HG02610 (cell line): ENCODE results near the gene SENP5.
"Not testable (repeated sequence)": the region's sequence is repeated elsewhere in the genome, so short reads cannot be mapped to it uniquely, and the experiment has no call there.

Source experiments
- ATAC-seq: cut with Tn5 transposase; IDR thresholded peaks from one replicate; pipeline ENCODE4 v1.9.1; 2021; ENCODE audit warnings: mild to moderate bottlenecking, moderate library complexity; ENCODE audit not compliant: unreplicated experiment

SENP5 gene

DNA sequence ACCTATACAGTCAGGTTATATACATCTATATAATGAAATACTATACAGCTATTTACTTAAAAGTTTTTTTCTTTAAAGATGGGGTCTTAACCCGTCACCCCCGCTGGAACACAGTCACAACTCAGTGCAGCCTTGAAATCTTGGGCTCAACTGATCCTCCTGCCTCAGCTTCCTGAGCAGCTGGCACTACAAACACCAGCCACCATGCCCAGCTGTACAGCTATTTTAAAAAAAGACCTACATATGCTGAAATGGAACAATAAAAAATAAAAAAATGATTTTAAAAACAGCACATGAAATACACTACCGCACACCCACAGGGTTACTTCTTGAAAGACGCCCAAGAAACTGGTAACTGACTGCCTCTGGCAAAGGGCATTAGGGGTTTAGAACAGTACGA is 70.9 kb downstream of the SENP5 start:
- no peak for ATAC-seq

- ATAC-seq = peak; percentile 19
Measured at GRCh38 chr3:196941729-196942225, 74.1 kb downstream of the SENP5 start.

- peak; percentile 93 for ATAC-seq
Measured at GRCh38 chr3:196942226-196942914, 74.7 kb downstream of the SENP5 start, which contains the start of gene NCBP2. Gene NCBP2 (minus strand): TSS chr3:196942528. CDS start chr3:196942503, 25 bp downstream.

DNA sequence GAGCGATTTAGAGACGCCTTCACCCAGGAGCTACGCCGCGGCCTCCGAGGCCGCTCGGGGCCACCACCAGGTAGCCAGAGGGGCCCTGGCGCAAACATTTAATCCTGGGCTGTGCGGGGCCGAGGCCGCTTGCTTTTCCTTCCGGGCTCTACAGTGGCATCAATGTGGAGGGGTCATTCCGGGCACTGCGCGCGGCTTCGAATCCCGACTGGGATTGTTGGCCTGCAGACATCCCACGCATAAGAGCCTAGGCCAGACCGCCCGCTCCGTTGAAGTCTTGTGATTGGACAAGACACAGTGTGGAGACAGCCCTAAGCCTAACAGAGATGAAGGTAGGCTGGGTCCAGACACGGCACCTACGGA is 75.2 kb downstream of the SENP5 start:
- peak; percentile 8 for ATAC-seq

GRCh38 chr3:196944037-196944790 is 76.5 kb downstream of the SENP5 start:
- not testable (repeated sequence) for ATAC-seq

GRCh38 chr3:196947136-196947859 is 79.6 kb downstream of the SENP5 start:
- no peak for ATAC-seq

- no peak for ATAC-seq
Measured at GRCh38 chr3:196947860-196948441, 80.2 kb downstream of the SENP5 start.

DNA sequence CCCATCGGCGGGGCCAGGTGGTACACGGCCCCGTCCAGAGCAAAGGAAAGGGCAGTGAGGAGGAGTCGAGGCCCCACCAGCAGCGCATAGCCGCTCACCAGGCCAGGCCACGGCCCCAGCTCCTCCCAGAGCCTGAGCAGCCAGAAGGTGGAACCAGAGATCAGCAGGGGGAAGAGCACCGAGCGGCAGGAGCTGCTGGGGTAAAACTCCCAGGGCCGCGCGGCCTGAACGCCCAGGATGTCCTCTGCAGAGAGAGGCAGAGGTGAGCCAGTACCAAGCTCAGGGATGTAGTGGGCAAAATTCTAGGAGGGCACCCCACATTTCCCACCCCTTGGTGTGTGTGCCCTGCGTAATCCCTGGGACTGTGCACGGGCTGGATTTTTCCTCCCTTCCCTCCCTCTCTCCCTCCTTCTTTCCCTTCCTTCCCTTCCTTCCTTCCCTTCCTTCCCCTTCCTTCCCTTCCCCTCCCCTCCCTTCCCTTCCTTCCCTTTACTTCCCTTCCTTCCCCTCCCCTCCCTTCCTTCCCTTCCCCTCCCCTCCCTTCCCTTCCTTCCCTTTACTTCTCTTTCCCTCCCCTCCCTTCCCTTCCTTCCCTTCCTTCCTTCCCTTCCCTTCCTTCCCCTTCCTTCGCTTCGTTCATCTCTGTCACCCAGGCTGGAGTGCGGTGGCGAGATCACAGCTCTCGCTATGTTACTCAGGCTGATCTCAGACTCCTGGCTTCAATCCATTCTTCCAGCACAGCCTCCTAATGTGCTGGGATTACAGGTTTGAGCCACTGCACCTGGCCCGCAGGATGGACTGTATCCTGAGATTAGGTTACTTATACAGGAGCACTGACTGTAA is 80.9 kb downstream of the SENP5 start:
- no peak for ATAC-seq

- ATAC-seq = no peak
Measured at GRCh38 chr3:196949285-196949619, 81.5 kb downstream of the SENP5 start.

- no peak for ATAC-seq
Measured at GRCh38 chr3:196949750-196950149, 82.0 kb downstream of the SENP5 start.

GRCh38 chr3:196951371-196951770 is 83.7 kb downstream of the SENP5 start:
- ATAC-seq = no peak

GRCh38 chr3:196954832-196955231 is 87.1 kb downstream of the SENP5 start:
- ATAC-seq = no peak

DNA sequence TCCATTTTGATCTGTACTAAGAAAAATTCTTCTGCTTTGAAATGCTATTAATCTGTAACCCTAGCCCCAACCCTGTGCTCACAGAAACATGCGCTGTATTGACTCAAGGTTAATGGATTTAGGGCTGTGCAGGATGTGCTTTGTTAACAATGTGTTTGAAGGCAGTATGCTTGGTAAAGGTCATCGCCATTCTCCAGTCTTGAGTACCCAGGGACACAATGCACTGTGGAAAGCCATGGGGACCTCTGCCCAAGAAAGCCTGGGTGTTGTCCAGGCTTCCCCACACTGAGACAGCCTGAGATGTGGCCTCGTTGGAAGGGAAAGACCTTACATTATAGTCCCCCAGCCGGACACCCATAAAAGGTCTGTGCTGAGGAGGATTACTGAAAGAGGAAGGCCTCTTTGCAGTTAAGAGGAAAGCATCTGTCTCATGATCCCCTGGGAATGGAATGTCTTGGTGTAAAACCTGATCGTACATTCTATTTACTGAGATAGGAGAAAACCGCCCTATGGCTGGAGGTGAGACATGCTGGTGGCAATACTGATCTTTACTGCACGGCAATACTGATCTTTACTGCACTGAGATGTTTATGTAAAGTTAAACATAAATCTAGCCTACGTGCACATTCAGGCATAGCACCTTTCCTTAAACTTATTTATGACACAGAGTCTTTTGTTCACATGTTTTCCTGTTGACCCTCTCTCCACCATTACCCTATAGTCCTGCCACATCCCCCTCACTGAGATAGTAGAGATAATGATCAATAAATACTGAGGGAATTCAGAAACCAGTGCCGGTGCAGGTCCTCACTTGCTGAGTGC is 94.6 kb downstream of the SENP5 start:
- ATAC-seq = no peak

- ATAC-seq = no peak
Measured at GRCh38 chr3:196962930-196963630, 95.4 kb downstream of the SENP5 start.

- no peak for ATAC-seq
Measured at GRCh38 chr3:196963631-196963953, 95.9 kb downstream of the SENP5 start.

DNA sequence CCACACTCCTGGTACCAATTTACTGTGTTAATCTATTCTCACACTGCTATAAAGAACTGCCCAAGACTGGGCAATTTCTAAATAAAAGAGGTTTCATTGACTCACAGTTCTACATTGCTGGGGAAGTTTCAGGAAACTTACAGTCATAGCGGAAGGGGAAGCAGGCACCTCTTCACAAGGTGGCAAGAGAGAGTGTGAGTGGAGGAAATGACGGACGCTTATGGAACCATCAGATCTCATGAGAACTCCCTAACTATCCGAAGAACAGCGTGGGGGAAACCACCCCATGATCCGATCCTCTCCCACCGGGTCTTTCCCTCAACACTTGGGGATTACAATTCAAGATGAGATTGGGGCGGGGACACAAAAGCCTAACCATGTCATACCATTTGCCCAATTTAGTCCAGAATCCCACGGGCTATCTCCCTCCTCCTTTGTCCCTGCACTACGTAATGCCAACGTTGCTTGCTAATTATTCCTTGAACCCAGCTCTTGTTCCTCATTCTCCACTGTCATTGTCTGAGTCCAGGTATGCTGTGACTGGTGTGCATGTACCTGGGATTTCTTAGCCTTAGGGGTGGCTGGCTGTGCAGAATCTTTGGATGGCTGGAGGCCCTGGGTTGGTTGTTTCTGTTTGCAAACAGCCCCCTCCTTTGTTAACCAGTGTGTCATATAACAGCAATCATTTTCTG is 97.5 kb downstream of the SENP5 start:
- ATAC-seq = no peak

- ATAC-seq = no peak
Measured at GRCh38 chr3:196965804-196966173, 98.1 kb downstream of the SENP5 start.

GRCh38 chr3:196966526-196967401 is 99.0 kb downstream of the SENP5 start:
- no peak for ATAC-seq
